ENCODE measurements around the gene PIM3.

PIM3 gene

GRCh38 chr22:49954354-49954753 lies 6.2 kb upstream of the PIM3 start:
- TF ChIP-seq, protein P1, sequence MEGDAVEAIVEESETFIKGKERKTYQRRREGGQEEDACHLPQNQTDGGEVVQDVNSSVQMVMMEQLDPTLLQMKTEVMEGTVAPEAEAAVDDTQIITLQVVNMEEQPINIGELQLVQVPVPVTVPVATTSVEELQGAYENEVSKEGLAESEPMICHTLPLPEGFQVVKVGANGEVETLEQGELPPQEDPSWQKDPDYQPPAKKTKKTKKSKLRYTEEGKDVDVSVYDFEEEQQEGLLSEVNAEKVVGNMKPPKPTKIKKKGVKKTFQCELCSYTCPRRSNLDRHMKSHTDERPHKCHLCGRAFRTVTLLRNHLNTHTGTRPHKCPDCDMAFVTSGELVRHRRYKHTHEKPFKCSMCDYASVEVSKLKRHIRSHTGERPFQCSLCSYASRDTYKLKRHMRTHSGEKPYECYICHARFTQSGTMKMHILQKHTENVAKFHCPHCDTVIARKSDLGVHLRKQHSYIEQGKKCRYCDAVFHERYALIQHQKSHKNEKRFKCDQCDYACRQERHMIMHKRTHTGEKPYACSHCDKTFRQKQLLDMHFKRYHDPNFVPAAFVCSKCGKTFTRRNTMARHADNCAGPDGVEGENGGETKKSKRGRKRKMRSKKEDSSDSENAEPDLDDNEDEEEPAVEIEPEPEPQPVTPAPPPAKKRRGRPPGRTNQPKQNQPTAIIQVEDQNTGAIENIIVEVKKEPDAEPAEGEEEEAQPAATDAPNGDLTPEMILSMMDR (IDR thresholded peaks at IDR 0.05), result no peak

DNA sequence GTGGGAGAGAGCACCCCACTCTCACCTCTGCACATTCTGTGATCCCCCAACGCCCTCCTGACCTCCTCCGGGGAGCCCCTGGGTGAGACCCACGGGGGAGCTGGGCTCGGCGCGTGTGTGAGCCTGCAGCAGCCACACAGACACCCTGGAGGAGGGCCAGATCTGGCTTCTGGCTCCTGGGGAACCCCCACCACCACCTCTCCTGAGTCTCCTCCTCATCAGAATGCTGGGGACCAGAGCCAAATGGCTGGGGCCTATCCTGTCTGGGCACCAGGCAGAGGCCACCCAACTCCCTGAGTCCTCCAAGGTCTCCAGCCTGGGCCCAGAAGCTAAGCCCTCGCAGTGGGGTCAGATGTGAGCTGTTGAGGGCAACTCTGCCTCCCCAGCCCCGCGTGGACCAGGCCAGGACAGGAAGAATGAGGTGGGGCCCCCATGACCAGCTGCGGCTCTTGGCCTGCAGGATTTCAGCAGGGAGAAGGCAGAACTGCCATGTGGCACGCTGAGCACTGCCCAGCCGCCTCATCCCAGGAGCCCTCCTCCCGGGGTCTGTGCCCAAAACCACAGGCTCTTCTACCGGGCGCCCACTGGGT lies 5.5 kb upstream of the PIM3 start:
- TF ChIP-seq, protein P1 (IDR thresholded peaks at IDR 0.05), result no peak

DNA sequence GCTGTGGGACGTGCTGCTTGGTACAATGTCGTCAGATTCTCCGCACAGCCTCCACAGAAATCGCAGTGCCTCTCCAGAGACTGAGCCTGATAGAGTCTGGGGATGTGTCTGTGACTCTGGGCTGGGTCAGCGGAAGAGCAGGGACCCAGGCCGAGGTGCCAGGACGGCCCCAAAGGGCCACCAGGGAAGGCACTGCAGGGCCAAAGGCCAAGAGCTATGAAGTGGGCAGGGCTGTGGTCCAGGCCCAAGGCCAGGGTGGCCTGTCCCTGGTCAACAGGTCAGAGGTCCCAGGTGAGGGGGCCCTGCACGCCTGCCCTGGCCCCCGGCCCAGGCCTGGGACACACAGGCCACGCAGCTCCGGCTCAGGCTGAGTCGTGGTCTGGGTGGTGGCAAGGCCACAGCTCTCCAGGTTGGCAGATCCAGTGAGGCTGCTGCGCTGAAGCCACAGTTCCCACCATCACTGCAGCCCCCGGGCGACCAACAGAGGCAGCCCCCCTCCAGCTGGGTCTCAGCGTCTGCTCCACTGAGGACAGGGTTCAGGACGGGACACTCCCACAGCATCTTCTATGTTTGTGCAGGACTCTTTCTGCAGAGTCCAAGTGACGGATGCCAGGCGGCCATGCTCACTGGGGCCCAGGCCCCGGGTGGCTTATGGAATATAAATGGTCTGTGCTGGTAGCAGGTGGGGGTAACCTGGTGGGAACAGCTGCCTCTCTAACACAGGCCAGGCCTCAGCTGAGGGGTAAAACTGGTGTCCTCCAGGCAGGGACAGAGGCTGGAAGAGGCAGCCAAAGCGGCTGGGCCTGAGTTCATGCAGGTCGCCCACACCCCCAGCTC lies 4.8 kb upstream of the PIM3 start:
- TF ChIP-seq, protein P1 (IDR thresholded peaks at IDR 0.05), result no peak

DNA sequence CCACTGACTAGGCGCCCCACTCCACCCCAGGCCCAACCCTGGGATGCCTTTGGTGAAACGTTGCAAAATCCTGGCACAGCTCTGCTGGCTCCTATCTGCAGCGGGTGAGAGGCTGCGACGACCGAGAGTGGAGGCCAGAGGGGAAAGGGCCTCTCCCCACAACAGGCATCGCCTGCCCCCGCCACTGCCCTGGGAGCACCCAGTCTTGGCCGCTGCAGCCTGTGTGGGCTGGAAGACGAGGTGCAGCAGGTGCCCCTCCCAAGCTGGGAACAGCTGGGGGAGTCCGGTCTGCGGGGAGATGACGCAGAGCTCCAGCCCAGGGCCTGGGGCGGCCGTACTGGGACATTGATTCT lies 4.2 kb upstream of the PIM3 start:
- TF ChIP-seq, protein P1 (IDR thresholded peaks at IDR 0.05), result no peak

- TF ChIP-seq, protein P1 (IDR thresholded peaks at IDR 0.05), result no peak
Observed at GRCh38 chr22:49956914-49957825, 3.4 kb upstream of the PIM3 start.

GRCh38 chr22:49957826-49958365 lies 2.7 kb upstream of the PIM3 start:
- TF ChIP-seq, protein P1 (IDR thresholded peaks at IDR 0.05), result no peak

DNA sequence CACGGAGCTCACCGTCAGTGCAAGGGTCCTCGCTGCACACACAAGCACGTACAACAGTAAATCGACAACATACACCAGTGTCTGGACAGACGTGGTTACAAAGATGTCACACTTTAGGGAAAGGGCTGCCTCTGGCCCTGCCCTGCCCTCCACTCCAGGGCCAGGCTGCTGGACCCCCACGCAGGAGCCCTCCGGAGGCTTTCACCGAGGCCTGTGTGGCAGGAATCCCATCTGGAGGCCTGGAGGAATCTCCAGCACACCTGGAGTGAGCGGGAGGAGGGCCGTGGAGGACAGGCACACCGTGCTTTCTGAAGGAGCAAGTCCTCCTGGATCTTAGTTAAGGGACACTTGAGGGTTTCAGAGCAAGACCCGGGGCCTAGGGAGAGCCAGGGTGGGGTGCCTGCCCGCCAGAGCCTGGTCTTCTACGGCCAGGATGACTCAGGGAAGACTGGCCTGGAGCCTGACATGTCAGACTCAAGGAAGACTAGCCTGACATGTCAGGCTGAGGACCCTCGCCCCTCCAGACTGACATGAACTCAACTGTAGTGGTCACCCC lies 2.1 kb upstream of the PIM3 start:
- TF ChIP-seq, protein P1 (IDR thresholded peaks at IDR 0.05), result no peak

Measured in LNCAP (cell line).